Measurements from ENCODE around the gene OGT.

The OGT gene

GRCh38 chrX:71622576-71623450, 89.9 kb downstream of the OGT start:
- DNase-seq (ENCODE audit: low spot score) = peak; percentile 79

- DNase-seq (ENCODE audit: low spot score) = no peak
Observed at GRCh38 chrX:71623714-71624113, 90.8 kb downstream of the OGT start.

GRCh38 chrX:71625471-71625870, 92.6 kb downstream of the OGT start:
- no peak for DNase-seq (ENCODE audit: low spot score)
